ENCODE results near the gene BIRC3. TPM values are rescaled to one million over a fixed set of nuclear protein-coding genes. Genes with fewer than 3 reads are reported as not detected.
"Not testable (repeated sequence)": the region's sequence is repeated elsewhere in the genome, so short reads cannot be mapped to it uniquely, and the experiment has no call there.

Gene BIRC3
- total and polyA plus RNA-seq, 2 donors (not counting 1 experiment from before 2014, with no cell fraction given), result 107 to 428 TPM

GRCh38 chr11:102295045-102295444 is 22.2 kb upstream of the BIRC3 start:
- intact Hi-C loops (cut with micrococcal nuclease), result loop anchor here (5.0 kb wide), 1 partner anchor 252 kb away; no protein-coding TSS in a partner anchor
- Histone ChIP-seq H3K9me3 (ENCODE audit: control extremely low read depth in 1 of 3, control insufficient read depth in 2 of 3, insufficient read depth in 1 of 3, low read length in 2 of 3) (peaks cover 0 to 5% (median 0%) of the 10 kb centered on the region in 3 donors), H3K27ac (ENCODE audit: low read length in 2 of 2) (peak overlapping the region; percentile 45 to 73), H3K9ac (ENCODE audit: low read length) (peak overlapping the region; percentile 54), H3K4me1 (ENCODE audit: control insufficient read depth in 2 of 2, insufficient read depth in 2 of 2, low read length in 2 of 2) (peaks cover 30 to 39% of the 10 kb centered on the region in 2 donors), H2AFZ (ENCODE audit: insufficient read depth, low read depth, low read length, poor library complexity, severe bottlenecking) (peak overlapping the region; percentile 50), H3K79me2 (ENCODE audit: control insufficient read depth, insufficient read depth, low read length) (peaks cover 72% of the 10 kb centered on the region), H3K4me3 (ENCODE audit: control extremely low read depth in 1 of 5, extremely low read depth in 1 of 5, insufficient read depth in 1 of 5, low read depth in 2 of 5, low read length in 4 of 5) (peak overlapping the region in 3 of 5 experiments; percentile 5 to 48 (median 15)), H3K36me3 (replicated peaks in 1 of 2; ENCODE audit: control extremely low read depth in 1 of 2, control insufficient read depth in 1 of 2, extremely low read depth in 1 of 2, insufficient read depth in 2 of 2, low read length in 1 of 2) (no peaks in the 10 kb centered on the region), H4K20me1 (ENCODE audit: control insufficient read depth, insufficient read depth, low read length, poor library complexity, severe bottlenecking) (no peaks in the 10 kb centered on the region), H3K27me3 (replicated peaks in 1 of 4; ENCODE audit: control extremely low read depth in 1 of 4, control insufficient read depth in 3 of 4, insufficient read depth in 4 of 4, low read length in 3 of 4) (no peaks in the 10 kb centered on the region), H3K4me2 (replicated peaks; ENCODE audit: low read depth, low read length, poor library complexity, severe bottlenecking) (peak overlapping the region; percentile 71)
- TF ChIP-seq, protein P1, sequence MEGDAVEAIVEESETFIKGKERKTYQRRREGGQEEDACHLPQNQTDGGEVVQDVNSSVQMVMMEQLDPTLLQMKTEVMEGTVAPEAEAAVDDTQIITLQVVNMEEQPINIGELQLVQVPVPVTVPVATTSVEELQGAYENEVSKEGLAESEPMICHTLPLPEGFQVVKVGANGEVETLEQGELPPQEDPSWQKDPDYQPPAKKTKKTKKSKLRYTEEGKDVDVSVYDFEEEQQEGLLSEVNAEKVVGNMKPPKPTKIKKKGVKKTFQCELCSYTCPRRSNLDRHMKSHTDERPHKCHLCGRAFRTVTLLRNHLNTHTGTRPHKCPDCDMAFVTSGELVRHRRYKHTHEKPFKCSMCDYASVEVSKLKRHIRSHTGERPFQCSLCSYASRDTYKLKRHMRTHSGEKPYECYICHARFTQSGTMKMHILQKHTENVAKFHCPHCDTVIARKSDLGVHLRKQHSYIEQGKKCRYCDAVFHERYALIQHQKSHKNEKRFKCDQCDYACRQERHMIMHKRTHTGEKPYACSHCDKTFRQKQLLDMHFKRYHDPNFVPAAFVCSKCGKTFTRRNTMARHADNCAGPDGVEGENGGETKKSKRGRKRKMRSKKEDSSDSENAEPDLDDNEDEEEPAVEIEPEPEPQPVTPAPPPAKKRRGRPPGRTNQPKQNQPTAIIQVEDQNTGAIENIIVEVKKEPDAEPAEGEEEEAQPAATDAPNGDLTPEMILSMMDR (IDR thresholded peaks at IDR 0.05), result no peak
- no peak for TF ChIP-seq EZH2 (IDR thresholded peaks at IDR 0.05; ENCODE audit: borderline replicate concordance, insufficient read depth, low read depth, low read length, poor library complexity, severe bottlenecking)
- Mint-ChIP-seq H3K4me1 (peaks cover 77% of the 10 kb centered on the region), H3K27me3 (no peaks in the 10 kb centered on the region), H3K4me3 (peak overlapping the region; percentile 68), H3K9me3 (ENCODE audit: insufficient read depth) (peaks cover 4% of the 10 kb centered on the region), H3K27ac (peak overlapping the region; percentile 99)
- ChIA-PET CTCF (interaction anchor here (0.7 to 10.1 kb wide), 17 partner anchors 8 to 318 kb away, joined by 3 to 588 read pairs (median 8); partner anchors contain the start of genes BIRC2 and BIRC3), POLR2A (interaction anchor here (1.2 to 3.7 kb wide), 4 partner anchors 11 to 49 kb away, joined by 3 to 105 read pairs (median 16); partner anchors contain the start of gene BIRC3)
- 48% methylated on average over 2 of the region's 2 CpGs for WGBS (ENCODE audit: insufficient coverage)
- DNase-seq (no peak), ATAC-seq (ENCODE audit: low read depth) (no peak)

- Histone ChIP-seq H3K9me3 (ENCODE audit: control extremely low read depth in 1 of 3, control insufficient read depth in 2 of 3, insufficient read depth in 1 of 3, low read length in 2 of 3) (peaks cover 2 to 16% (median 3%) of the 10 kb centered on the region in 3 donors), H3K79me2 (ENCODE audit: control insufficient read depth, insufficient read depth, low read length) (peaks cover 71% of the 10 kb centered on the region), H3K4me1 (ENCODE audit: control insufficient read depth in 2 of 2, insufficient read depth in 2 of 2, low read length in 2 of 2) (peaks cover 41 to 51% of the 10 kb centered on the region in 2 donors)
- not testable (repeated sequence) for H3K9me3 Mint-ChIP-seq (ENCODE audit: insufficient read depth); H2AFZ ChIP-seq (ENCODE audit: insufficient read depth, low read depth, low read length, poor library complexity, severe bottlenecking); H3K27me3 ChIP-seq (replicated peaks in 1 of 4; ENCODE audit: control extremely low read depth in 1 of 4, control insufficient read depth in 3 of 4, insufficient read depth in 4 of 4, low read length in 3 of 4); H3K27me3 Mint-ChIP-seq; H3K9ac ChIP-seq (ENCODE audit: low read length); H3K36me3 ChIP-seq (replicated peaks in 1 of 2; ENCODE audit: control extremely low read depth in 1 of 2, control insufficient read depth in 1 of 2, extremely low read depth in 1 of 2, insufficient read depth in 2 of 2, low read length in 1 of 2); H4K20me1 ChIP-seq (ENCODE audit: control insufficient read depth, insufficient read depth, low read length, poor library complexity, severe bottlenecking); DNase-seq; ATAC-seq (ENCODE audit: low read depth); H3K4me2 ChIP-seq (replicated peaks; ENCODE audit: low read depth, low read length, poor library complexity, severe bottlenecking); H3K4me3 ChIP-seq (ENCODE audit: control extremely low read depth in 1 of 5, extremely low read depth in 1 of 5, insufficient read depth in 1 of 5, low read depth in 2 of 5, low read length in 4 of 5); H3K27ac ChIP-seq (ENCODE audit: low read length in 2 of 2)
- ChIA-PET POLR2A (interaction anchor here (1.5 to 3.7 kb wide), 2 partner anchors 17 to 22 kb away, joined by 5 to 105 read pairs; partner anchors contain the start of gene BIRC3), CTCF (interaction anchor here (1.3 to 10.1 kb wide), 4 partner anchors 17 to 93 kb away, joined by 4 to 588 read pairs (median 152); partner anchors contain the start of genes BIRC2 and BIRC3)
- H3K4me3 Mint-ChIP-seq, result peak overlapping the region; percentile 7
- H3K27ac Mint-ChIP-seq, result peak overlapping the region; percentile 70
- intact Hi-C loops (cut with micrococcal nuclease), result loop anchor here (5.0 kb wide), 1 partner anchor 251 kb away; no protein-coding TSS in a partner anchor
- peaks cover 84% of the 10 kb centered on the region for H3K4me1 Mint-ChIP-seq
- no CpG with 5 or more reads among the region's 4 CpGs for WGBS (ENCODE audit: insufficient coverage)
These were observed 20.5 kb upstream of the BIRC3 start for GRCh38 chr11:102296757-102297156.

DNA sequence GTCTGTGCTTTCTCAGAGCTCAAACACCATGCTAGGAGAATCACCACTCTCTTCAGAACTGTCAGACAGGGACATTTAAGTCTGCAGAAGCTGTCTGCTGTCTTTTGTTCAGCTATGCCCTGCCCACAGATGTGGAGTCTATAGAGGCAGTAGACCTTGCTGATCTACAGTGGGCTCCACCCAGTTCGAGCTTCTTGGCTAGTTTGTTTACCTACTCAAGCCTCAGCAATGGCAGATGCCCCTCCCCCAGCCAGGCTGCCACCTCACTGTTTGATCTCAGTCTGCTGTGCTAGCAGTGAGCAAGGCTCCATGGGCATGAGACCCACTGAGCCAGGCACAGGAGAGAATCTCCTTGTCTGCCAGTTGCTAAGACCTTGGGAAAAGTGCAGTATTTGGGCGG is 16.4 kb upstream of the BIRC3 start:
- H3K4me1 ChIP-seq (ENCODE audit: control insufficient read depth in 2 of 2, insufficient read depth in 2 of 2, low read length in 2 of 2), result peaks cover 56 to 65% of the 10 kb centered on the region in 2 donors
- H3K79me2 ChIP-seq (ENCODE audit: control insufficient read depth, insufficient read depth, low read length), result peaks cover 67% of the 10 kb centered on the region
- H3K4me1 Mint-ChIP-seq, result peaks cover 82% of the 10 kb centered on the region
- peak overlapping the region; percentile 70 for H3K4me3 Mint-ChIP-seq
- peaks cover 5 to 30% (median 15%) of the 10 kb centered on the region in 3 donors for H3K9me3 ChIP-seq (ENCODE audit: control extremely low read depth in 1 of 3, control insufficient read depth in 2 of 3, insufficient read depth in 1 of 3, low read length in 2 of 3)
- H3K36me3 ChIP-seq (replicated peaks in 1 of 2; ENCODE audit: control extremely low read depth in 1 of 2, control insufficient read depth in 1 of 2, extremely low read depth in 1 of 2, insufficient read depth in 2 of 2, low read length in 1 of 2); H4K20me1 ChIP-seq (ENCODE audit: control insufficient read depth, insufficient read depth, low read length, poor library complexity, severe bottlenecking); H2AFZ ChIP-seq (ENCODE audit: insufficient read depth, low read depth, low read length, poor library complexity, severe bottlenecking); H3K9ac ChIP-seq (ENCODE audit: low read length); H3K27me3 ChIP-seq (replicated peaks in 1 of 4; ENCODE audit: control extremely low read depth in 1 of 4, control insufficient read depth in 3 of 4, insufficient read depth in 4 of 4, low read length in 3 of 4); H3K27me3 Mint-ChIP-seq; H3K4me3 ChIP-seq (ENCODE audit: control extremely low read depth in 1 of 5, extremely low read depth in 1 of 5, insufficient read depth in 1 of 5, low read depth in 2 of 5, low read length in 4 of 5); intact Hi-C loops (cut with micrococcal nuclease): not testable (repeated sequence)
- DNase-seq, result peak; percentile 48
- peak overlapping the region; percentile 32 for H3K4me2 ChIP-seq (replicated peaks; ENCODE audit: low read depth, low read length, poor library complexity, severe bottlenecking)
- ChIA-PET CTCF (interaction anchor here (1.2 to 3.0 kb wide), 5 partner anchors 11 to 41 kb away, joined by 4 to 10 read pairs (median 8); no protein-coding TSS in a partner anchor), POLR2A (interaction anchor here (0.6 to 2.5 kb wide), 4 partner anchors 11 to 101 kb away, joined by 3 to 21 read pairs (median 3); partner anchors contain the start of gene BIRC3)
- ATAC-seq (ENCODE audit: low read depth), result peak; percentile 70
- 50% methylated on average over 2 of the region's 2 CpGs for WGBS (ENCODE audit: insufficient coverage)
- peaks cover 10% of the 10 kb centered on the region for H3K9me3 Mint-ChIP-seq (ENCODE audit: insufficient read depth)
- H3K27ac ChIP-seq (ENCODE audit: low read length in 2 of 2), result peak overlapping the region; percentile 20 to 57
- peak overlapping the region; percentile 74 for H3K27ac Mint-ChIP-seq

Measured in B cell (primary cell).